HL-60 (cell line): ENCODE data around the gene CLCN7.

Experiments
- DNase-seq, 2 experiments: peaks; one replicate each; pipeline ENCODE4 v3.0.0-alpha.2; 2010 to 2020; ENCODE audit warnings: low read depth in 1 of 2, low spot score in 1 of 2
- H3K27ac ChIP-seq: fragments of 250-450 bp; sonication (Bioruptor Pico); replicated peaks from 2 replicates; pipeline ENCODE4 v1.5.1; 2020; ENCODE audit warnings: mild to moderate bottlenecking, moderate library complexity
- H3K27me3 ChIP-seq: fragments of 250-450 bp; sonication (Bioruptor Pico); 2 replicates; pipeline ENCODE4 v1.5.1; 2021; ENCODE audit warnings: mild to moderate bottlenecking, moderate library complexity; ENCODE audit not compliant: insufficient read depth, poor library complexity, severe bottlenecking
- H3K4me3 ChIP-seq: replicated peaks from 2 replicates; pipeline ENCODE4 v1.5.1; 2011; ENCODE audit warnings: mild to moderate bottlenecking, control low read depth, low read length; ENCODE audit not compliant: insufficient read depth
- CTCF ChIP-seq: IDR thresholded peaks from one replicate; pipeline ENCODE4 v1.5.1; 2011; ENCODE audit warnings: low read length, control low read depth, inconsistent platforms; ENCODE audit not compliant: insufficient read depth
- GABPA ChIP-seq: IDR thresholded peaks from 2 replicates; pipeline ENCODE4 v1.6.1; 2012; ENCODE audit warnings: low read depth
- POLR2AphosphoS5 ChIP-seq: IDR thresholded peaks from 2 replicates; pipeline ENCODE4 v1.6.1; 2012; ENCODE audit warnings: low read depth
- REST ChIP-seq: IDR thresholded peaks from 2 replicates; pipeline ENCODE4 v1.6.1; 2012; ENCODE audit warnings: low read depth; ENCODE audit not compliant: insufficient replicate concordance
- SPI1 ChIP-seq: IDR thresholded peaks from 2 replicates; pipeline ENCODE4 v1.6.1; 2012; ENCODE audit warnings: low read depth, mild to moderate bottlenecking, borderline replicate concordance

The CLCN7 gene

GRCh38 chr16:1465567-1465915 is 9.3 kb downstream of the CLCN7 start:
- no peak for DNase-seq
- no peak overlapping the region for H3K4me3 ChIP-seq
- H3K27me3 ChIP-seq = no peaks in the 10 kb centered on the region
- no peak overlapping the region for H3K27ac ChIP-seq
- no peak for TF ChIP-seq SPI1
- no peak for TF ChIP-seq GABPA
- TF ChIP-seq POLR2AphosphoS5 = no peak
- TF ChIP-seq REST = no peak
- no peak for TF ChIP-seq CTCF

- no peak overlapping the region for H3K27ac ChIP-seq
- TF ChIP-seq GABPA (no peak), CTCF (no peak)
- no peaks in the 10 kb centered on the region for H3K27me3 ChIP-seq
- no peak for DNase-seq
- no peak overlapping the region for H3K4me3 ChIP-seq
Measured at GRCh38 chr16:1464894-1465566, 9.8 kb downstream of the CLCN7 start.

GRCh38 chr16:1464196-1464893 is 10.5 kb downstream of the CLCN7 start:
- no peaks in the 10 kb centered on the region for H3K27me3 ChIP-seq
- no peak for TF ChIP-seq CTCF
- TF ChIP-seq REST = no peak
- no peak for TF ChIP-seq GABPA
- TF ChIP-seq POLR2AphosphoS5 = no peak
- no peak for TF ChIP-seq SPI1
- no peak overlapping the region for H3K4me3 ChIP-seq
- H3K27ac ChIP-seq = no peak overlapping the region
- DNase-seq = no peak

- no peak for DNase-seq
- Histone ChIP-seq H3K27ac (no peak overlapping the region), H3K27me3 (no peaks in the 10 kb centered on the region), H3K4me3 (no peak overlapping the region)
- no peak for TF ChIP-seq GABPA
- TF ChIP-seq POLR2AphosphoS5 = no peak
- no peak for TF ChIP-seq CTCF
- TF ChIP-seq SPI1 = no peak
- no peak for TF ChIP-seq REST
Measured at GRCh38 chr16:1461146-1461545, 13.7 kb downstream of the CLCN7 start.
